ENCODE results near the gene RBFA. TPM values are rescaled to one million over a fixed set of nuclear protein-coding genes. Genes with fewer than 3 reads are reported as not detected.
A peak's percentile ranks its signal among the peaks of the same experiment; 100 is the strongest.

The RBFA gene
- total and polyA plus RNA-seq, 2 of the 13 experiments (the other 11 are each of a cell fraction or from before 2014, with no cell fraction given) = 29.7 to 42.4 TPM

DNA sequence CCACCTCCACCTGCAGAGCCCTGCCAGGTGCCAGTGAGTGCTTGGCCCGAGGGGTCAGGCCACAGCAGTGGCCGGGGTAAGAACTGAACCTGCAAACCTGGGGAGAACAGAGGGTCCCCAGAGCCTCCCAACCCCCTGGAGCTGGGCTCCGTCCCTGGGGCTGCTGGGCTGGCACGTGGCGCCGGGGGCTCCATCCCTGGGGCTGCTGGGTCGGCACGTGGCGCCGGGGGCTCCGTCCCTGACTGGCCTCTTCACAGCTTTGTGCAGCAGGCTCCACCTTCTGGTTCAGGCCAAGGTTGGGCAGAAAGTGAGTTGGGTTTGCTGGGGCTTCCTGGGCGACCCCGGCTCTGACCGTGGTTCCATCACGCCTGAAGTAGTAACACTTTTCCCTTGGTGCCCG is 12.2 kb downstream of the RBFA start:
- intact Hi-C loops (cut with micrococcal nuclease; ENCODE audit: unreplicated experiment) = no loop called here
- no TSS peak for BruUV-seq (replicated peaks)
- POLR2A ChIA-PET = no interaction called here
- Histone ChIP-seq H2AFZ (ENCODE audit: low read length) (no peak overlapping the region), H3K27ac (ENCODE audit: extremely low read length, insufficient read depth, low read length) (no peak overlapping the region), H3K36me3 (replicated peaks in 1 of 2; ENCODE audit: control insufficient read depth in 1 of 2, insufficient read depth in 2 of 2, low read length in 2 of 2) (peaks cover 7 to 35% of the 10 kb centered on the region in 2 experiments; a peak in 4 of 5 replicates), H3K79me2 (ENCODE audit: insufficient read depth, low read length) (no peaks in the 10 kb centered on the region), H4K20me1 (ENCODE audit: insufficient read depth, low read length) (no peaks in the 10 kb centered on the region), H3K27me3 (ENCODE audit: control insufficient read depth in 1 of 2, insufficient read depth in 2 of 2, low read length in 2 of 2) (no peaks in the 10 kb centered on the region), H3K4me3 (replicated peaks in 1 of 3; ENCODE audit: insufficient read depth in 1 of 3, low read depth in 2 of 3, low read length in 3 of 3) (no peak overlapping the region), H3K9me3 (ENCODE audit: low read length) (no peaks in the 10 kb centered on the region), H3K4me1 (ENCODE audit: insufficient read depth, low read length) (peaks cover 19% of the 10 kb centered on the region), H3K9ac (ENCODE audit: insufficient read depth, low read depth, low read length) (no peak overlapping the region), H3K4me2 (ENCODE audit: low read depth, low read length) (no peak overlapping the region)
- DNase-seq (ENCODE audit: low spot score) (no peak), FAIRE-seq (no peak), ATAC-seq (no peak)
- 93% methylated on average over 14 of the region's 16 CpGs for WGBS (ENCODE audit: low lambda C conversion rate)
- CTCF ChIA-PET (ENCODE audit: low intra/inter-chr PET ratio, low total read pairs) = no interaction called here
- no peak for TF ChIP-seq BCL6 (CRISPR knock-in tag; IDR thresholded peaks at IDR 0.05)
- TF ChIP-seq AGO2 (optimal IDR thresholded peaks at IDR 0.05; ENCODE audit: low read depth, low read length) = peak; percentile 83
- TF ChIP-seq MTF1 (CRISPR knock-in tag; IDR thresholded peaks at IDR 0.05) = no peak
- TF ChIP-seq, protein P1, sequence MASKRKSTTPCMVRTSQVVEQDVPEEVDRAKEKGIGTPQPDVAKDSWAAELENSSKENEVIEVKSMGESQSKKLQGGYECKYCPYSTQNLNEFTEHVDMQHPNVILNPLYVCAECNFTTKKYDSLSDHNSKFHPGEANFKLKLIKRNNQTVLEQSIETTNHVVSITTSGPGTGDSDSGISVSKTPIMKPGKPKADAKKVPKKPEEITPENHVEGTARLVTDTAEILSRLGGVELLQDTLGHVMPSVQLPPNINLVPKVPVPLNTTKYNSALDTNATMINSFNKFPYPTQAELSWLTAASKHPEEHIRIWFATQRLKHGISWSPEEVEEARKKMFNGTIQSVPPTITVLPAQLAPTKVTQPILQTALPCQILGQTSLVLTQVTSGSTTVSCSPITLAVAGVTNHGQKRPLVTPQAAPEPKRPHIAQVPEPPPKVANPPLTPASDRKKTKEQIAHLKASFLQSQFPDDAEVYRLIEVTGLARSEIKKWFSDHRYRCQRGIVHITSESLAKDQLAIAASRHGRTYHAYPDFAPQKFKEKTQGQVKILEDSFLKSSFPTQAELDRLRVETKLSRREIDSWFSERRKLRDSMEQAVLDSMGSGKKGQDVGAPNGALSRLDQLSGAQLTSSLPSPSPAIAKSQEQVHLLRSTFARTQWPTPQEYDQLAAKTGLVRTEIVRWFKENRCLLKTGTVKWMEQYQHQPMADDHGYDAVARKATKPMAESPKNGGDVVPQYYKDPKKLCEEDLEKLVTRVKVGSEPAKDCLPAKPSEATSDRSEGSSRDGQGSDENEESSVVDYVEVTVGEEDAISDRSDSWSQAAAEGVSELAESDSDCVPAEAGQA (IDR thresholded peaks at IDR 0.05; ENCODE audit: low read depth) = no peak
- TF ChIP-seq, protein P1 (CRISPR knock-in tag; IDR thresholded peaks at IDR 0.05; ENCODE audit: borderline replicate concordance) = no peak
- TF ChIP-seq, protein P2, sequence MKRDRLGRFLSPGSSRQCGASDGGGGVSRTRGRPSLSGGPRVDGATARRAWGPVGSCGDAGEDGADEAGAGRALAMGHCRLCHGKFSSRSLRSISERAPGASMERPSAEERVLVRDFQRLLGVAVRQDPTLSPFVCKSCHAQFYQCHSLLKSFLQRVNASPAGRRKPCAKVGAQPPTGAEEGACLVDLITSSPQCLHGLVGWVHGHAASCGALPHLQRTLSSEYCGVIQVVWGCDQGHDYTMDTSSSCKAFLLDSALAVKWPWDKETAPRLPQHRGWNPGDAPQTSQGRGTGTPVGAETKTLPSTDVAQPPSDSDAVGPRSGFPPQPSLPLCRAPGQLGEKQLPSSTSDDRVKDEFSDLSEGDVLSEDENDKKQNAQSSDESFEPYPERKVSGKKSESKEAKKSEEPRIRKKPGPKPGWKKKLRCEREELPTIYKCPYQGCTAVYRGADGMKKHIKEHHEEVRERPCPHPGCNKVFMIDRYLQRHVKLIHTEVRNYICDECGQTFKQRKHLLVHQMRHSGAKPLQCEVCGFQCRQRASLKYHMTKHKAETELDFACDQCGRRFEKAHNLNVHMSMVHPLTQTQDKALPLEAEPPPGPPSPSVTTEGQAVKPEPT (CRISPR knock-in tag; IDR thresholded peaks at IDR 0.05; ENCODE audit: low read depth) = no peak
- TF ChIP-seq ZNF142 (CRISPR knock-in tag; IDR thresholded peaks at IDR 0.05) = no peak
- in situ Hi-C loops (cut with HindIII; ENCODE audit: extremely low pct_ligation_motif_present, low pct_unique_long_range_greater_than_20kb) = no loop called here

All from HepG2 (cell line).